HUES48 (cell line): Measurements from ENCODE around the gene PEAR1.

Source experiments
- H3K27ac ChIP-seq: one replicate; pipeline ENCODE4 v1.7.0; 2013; ENCODE audit warnings: low read depth, low read length, inconsistent platforms
- H3K27me3 ChIP-seq: 2 replicates; pipeline ENCODE4 v1.6.1; 2013; ENCODE audit warnings: mild to moderate bottlenecking, low read length; ENCODE audit not compliant: control insufficient read depth, insufficient read depth
- H3K36me3 ChIP-seq: 2 replicates; pipeline ENCODE4 v1.6.1; 2013; ENCODE audit warnings: low read length; ENCODE audit not compliant: control insufficient read depth, insufficient read depth
- H3K4me1 ChIP-seq: 2 replicates; pipeline ENCODE4 v1.6.1; 2013; ENCODE audit warnings: mild to moderate bottlenecking, low read length; ENCODE audit not compliant: control insufficient read depth, insufficient read depth
- H3K4me3 ChIP-seq: 2 replicates; pipeline ENCODE4 v1.5.1; 2013; ENCODE audit warnings: mild to moderate bottlenecking, low read depth, low read length
- H3K9ac ChIP-seq: 2 replicates; pipeline ENCODE4 v1.6.1; 2013; ENCODE audit warnings: mild to moderate bottlenecking, low read depth, low read length, moderate library complexity
- H3K9me3 ChIP-seq: 2 replicates; pipeline ENCODE4 v1.6.1; 2013; ENCODE audit warnings: low read length; ENCODE audit not compliant: control insufficient read depth, insufficient read depth

Gene PEAR1, protein sequence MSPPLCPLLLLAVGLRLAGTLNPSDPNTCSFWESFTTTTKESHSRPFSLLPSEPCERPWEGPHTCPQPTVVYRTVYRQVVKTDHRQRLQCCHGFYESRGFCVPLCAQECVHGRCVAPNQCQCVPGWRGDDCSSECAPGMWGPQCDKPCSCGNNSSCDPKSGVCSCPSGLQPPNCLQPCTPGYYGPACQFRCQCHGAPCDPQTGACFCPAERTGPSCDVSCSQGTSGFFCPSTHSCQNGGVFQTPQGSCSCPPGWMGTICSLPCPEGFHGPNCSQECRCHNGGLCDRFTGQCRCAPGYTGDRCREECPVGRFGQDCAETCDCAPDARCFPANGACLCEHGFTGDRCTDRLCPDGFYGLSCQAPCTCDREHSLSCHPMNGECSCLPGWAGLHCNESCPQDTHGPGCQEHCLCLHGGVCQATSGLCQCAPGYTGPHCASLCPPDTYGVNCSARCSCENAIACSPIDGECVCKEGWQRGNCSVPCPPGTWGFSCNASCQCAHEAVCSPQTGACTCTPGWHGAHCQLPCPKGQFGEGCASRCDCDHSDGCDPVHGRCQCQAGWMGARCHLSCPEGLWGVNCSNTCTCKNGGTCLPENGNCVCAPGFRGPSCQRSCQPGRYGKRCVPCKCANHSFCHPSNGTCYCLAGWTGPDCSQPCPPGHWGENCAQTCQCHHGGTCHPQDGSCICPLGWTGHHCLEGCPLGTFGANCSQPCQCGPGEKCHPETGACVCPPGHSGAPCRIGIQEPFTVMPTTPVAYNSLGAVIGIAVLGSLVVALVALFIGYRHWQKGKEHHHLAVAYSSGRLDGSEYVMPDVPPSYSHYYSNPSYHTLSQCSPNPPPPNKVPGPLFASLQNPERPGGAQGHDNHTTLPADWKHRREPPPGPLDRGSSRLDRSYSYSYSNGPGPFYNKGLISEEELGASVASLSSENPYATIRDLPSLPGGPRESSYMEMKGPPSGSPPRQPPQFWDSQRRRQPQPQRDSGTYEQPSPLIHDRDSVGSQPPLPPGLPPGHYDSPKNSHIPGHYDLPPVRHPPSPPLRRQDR

GRCh38 chr1:156893048-156893953 lies at the start of gene PEAR1:
Gene PEAR1 (plus strand): TSS chr1:156893718. CDS start chr1:156903927, 10,209 bp downstream.
- no peak within 1 kb of the TSS for H3K27ac ChIP-seq
- peak within 1 kb of the TSS; percentile 51 for H3K4me3 ChIP-seq
- H3K9ac ChIP-seq = no peak within 1 kb of the TSS
- no peaks in the 10 kb centered on the region for H3K9me3 ChIP-seq
- H3K36me3 ChIP-seq = no peaks in the 10 kb centered on the region
- H3K27me3 ChIP-seq = peaks cover 59% of the 10 kb centered on the region
- peaks cover 7% of the 10 kb centered on the region for H3K4me1 ChIP-seq

DNA sequence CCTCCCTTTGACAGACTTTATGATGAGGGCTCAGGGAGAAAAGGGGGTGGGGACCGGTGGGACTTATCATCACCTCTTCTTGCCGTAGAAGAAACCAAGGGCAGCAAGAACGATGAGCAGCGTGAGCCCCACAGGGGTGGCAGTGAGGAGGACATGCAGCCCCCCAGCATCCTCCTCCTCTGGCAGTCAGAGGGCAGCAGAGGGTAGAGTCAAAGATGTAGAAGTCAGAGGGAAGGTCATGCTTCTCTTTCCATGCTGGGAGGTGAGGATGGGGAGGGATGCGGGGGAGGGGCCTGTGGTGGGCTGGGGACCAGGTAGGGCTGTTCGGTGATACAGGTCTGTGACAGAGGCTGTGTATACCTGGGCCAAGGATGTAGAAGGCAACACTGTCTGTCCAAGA lies 49.4 kb upstream of the PEAR1 start:
- peaks cover 7% of the 10 kb centered on the region; the same call in 1 of the 2 replicates for H3K4me1 ChIP-seq
- no peak overlapping the region for H3K27ac ChIP-seq
- H3K27me3 ChIP-seq = peaks cover 78% of the 10 kb centered on the region
- H3K36me3 ChIP-seq = no peaks in the 10 kb centered on the region
- no peak overlapping the region for H3K4me3 ChIP-seq
- H3K9me3 ChIP-seq = no peaks in the 10 kb centered on the region
- H3K9ac ChIP-seq = no peak overlapping the region

- no peak overlapping the region for H3K27ac ChIP-seq
- no peak overlapping the region for H3K9ac ChIP-seq
- peaks cover 6% of the 10 kb centered on the region; the same call in 1 of the 2 replicates for H3K4me1 ChIP-seq
- H3K4me3 ChIP-seq = peak overlapping the region; percentile 56
- H3K36me3 ChIP-seq = no peaks in the 10 kb centered on the region
- no peaks in the 10 kb centered on the region for H3K9me3 ChIP-seq
- peaks cover 83% of the 10 kb centered on the region for H3K27me3 ChIP-seq
These were observed 48.9 kb upstream of the PEAR1 start for GRCh38 chr1:156844638-156845037.

DNA sequence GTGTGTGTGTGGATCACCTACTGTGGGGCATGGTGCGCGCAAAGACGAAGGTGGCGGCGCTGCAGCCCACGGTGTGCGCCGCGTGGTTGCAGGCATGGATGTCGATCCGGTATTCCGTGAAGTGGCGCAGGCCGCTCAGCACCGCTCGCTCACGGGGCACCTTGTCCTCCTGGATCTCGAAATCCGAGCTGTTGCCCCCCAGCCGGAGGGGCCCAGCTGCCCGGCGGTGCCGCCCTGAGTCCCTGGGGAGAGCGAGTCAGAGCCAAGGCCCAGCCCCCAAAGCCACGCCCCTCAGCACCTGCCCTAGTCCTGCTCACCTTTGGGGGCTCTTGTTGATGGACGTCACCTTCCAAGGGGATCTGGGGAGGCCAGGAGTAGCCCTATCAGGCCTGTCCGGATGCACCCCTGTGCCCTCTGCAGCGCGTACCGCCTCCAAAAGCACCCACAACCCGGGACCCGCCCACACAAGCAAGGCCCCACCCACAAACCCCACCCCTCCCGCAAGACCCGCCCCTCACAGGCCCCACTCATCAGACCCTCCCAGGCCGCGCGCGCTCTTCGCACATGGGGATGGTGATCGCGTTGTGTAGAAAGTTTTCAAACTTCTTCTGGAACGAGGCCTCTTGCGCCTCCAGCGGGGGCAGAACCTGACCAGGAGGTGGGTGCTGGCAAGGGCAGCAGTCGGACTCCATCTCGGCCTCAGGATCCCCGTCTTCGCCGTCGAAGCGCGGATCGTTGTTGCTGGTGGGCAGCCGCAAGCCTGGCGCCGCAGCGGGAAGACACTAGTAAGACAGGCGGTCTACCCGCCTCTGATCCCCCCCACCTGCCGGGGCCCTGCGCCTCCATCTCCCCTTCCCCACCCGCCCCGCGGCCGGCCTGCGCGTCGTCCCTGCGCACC lies 48.2 kb upstream of the PEAR1 start:
- Histone ChIP-seq H3K27me3 (peaks cover 90% of the 10 kb centered on the region), H3K4me1 (peaks cover 6% of the 10 kb centered on the region; the same call in 1 of the 2 replicates), H3K9ac (no peak overlapping the region), H3K4me3 (peak overlapping the region; percentile 56), H3K9me3 (no peaks in the 10 kb centered on the region), H3K36me3 (no peaks in the 10 kb centered on the region), H3K27ac (no peak overlapping the region)

DNA sequence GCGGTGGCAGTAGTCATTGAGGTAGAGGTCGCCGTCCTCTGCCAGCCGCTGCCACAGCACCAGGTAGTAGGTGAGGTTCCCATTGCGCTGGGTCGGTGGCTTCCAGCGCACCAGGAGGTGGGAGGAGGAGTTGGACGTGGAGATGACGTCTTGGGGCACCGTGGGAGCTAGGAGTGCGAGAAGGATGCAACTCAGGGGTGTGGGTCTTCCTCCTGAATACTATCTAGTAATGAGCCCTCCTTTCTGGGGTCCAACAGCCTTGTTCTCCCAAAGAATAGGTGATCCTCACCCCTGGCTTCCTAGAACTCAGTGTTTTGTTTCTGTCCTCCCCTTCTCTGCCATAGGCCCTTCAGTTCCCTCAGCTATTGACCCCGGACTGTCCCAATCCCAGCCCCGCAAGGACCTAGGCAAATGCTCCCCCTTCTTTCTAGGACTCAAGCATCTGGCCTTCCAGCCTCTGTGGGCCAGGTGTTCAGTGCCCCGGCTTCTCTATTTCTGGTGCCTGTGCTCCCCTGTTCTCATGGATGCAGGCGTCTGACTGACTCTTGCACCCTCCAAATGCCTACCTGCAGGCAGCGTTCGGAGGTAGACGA lies 47.5 kb upstream of the PEAR1 start:
- Histone ChIP-seq H3K9ac (no peak overlapping the region), H3K36me3 (no peaks in the 10 kb centered on the region), H3K27me3 (peaks cover 95% of the 10 kb centered on the region), H3K9me3 (no peaks in the 10 kb centered on the region), H3K4me1 (peaks cover 6% of the 10 kb centered on the region; the same call in 1 of the 2 replicates), H3K4me3 (peak overlapping the region; percentile 39; the same call in 1 of the 2 replicates), H3K27ac (no peak overlapping the region)

- Histone ChIP-seq H3K36me3 (no peaks in the 10 kb centered on the region), H3K9me3 (no peaks in the 10 kb centered on the region), H3K4me3 (no peak overlapping the region), H3K9ac (no peak overlapping the region), H3K27ac (no peak overlapping the region), H3K27me3 (peaks cover 98% of the 10 kb centered on the region), H3K4me1 (peaks cover 6% of the 10 kb centered on the region; the same call in 1 of the 2 replicates)
These were observed 46.9 kb upstream of the PEAR1 start for GRCh38 chr1:156846643-156847042.

GRCh38 chr1:156847591-156848460 lies 45.7 kb upstream of the PEAR1 start:
- Histone ChIP-seq H3K27me3 (peaks cover 97% of the 10 kb centered on the region), H3K36me3 (no peaks in the 10 kb centered on the region), H3K4me1 (peaks cover 6% of the 10 kb centered on the region; the same call in 1 of the 2 replicates), H3K27ac (no peak overlapping the region), H3K4me3 (peak overlapping the region; percentile 53; the same call in 1 of the 2 replicates), H3K9ac (no peak overlapping the region), H3K9me3 (no peaks in the 10 kb centered on the region)

GRCh38 chr1:156848461-156849150 lies 44.9 kb upstream of the PEAR1 start:
- Histone ChIP-seq H3K27me3 (peaks cover 97% of the 10 kb centered on the region), H3K36me3 (no peaks in the 10 kb centered on the region), H3K9me3 (no peaks in the 10 kb centered on the region), H3K27ac (no peak overlapping the region), H3K9ac (no peak overlapping the region), H3K4me3 (peak overlapping the region; percentile 53), H3K4me1 (peaks cover 6% of the 10 kb centered on the region; the same call in 1 of the 2 replicates)
